ENCODE data around the gene MYL6B.

MYL6B gene

GRCh38 chr12:56121204-56121870 lies 31.1 kb upstream of the MYL6B start:
- in situ Hi-C loops (cut with HindIII; ENCODE audit: low sequenced_read_pairs): no loop called here

GRCh38 chr12:56122637-56123036 lies 29.8 kb upstream of the MYL6B start:
- in situ Hi-C loops (cut with HindIII; ENCODE audit: low sequenced_read_pairs): no loop called here

DNA sequence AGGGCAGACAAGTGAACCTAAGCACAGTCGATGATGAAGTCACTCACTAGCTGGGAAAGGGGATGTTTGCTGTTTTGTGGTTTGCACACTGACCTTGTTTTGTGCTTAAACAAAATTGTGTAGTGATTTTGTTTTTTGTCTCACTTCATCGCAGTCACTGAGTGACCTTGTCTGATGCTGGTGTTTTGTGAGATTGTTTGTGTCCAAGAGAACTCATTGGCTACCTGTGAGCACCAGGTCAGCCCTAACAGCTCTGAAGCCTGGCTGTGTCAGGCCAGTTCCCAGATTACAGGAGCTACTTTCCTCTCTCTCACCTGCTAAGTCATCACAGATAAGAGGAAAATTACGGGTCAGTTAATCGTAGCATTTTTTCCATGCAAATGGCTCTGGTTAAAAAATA lies 28.3 kb upstream of the MYL6B start:
- in situ Hi-C loops (cut with HindIII; ENCODE audit: low sequenced_read_pairs): no loop called here

DNA sequence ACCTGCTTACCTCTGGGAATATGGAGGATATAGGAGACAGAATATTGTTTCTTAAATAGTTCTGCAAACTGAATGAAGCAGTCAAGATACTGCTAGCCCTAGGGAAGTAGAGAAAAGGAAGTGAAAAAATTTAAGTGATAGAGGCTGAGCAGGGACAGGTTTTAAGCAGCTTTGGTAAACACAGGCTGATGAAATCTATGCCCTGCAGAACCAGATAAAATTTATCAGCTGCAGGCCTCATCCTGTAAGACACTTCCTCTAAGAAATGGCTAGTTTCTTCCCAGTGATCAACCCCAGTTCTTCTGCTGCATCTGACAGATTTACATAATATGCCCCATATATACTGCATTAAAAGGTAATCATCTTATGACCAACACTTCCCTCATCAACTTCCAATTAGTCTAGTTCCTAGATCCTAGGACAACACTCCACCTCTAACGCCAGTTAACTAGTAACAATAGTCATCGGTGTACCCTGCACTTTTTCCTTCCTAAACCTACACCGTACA lies 25.6 kb upstream of the MYL6B start:
- in situ Hi-C loops (cut with HindIII; ENCODE audit: low sequenced_read_pairs): no loop called here

- in situ Hi-C loops (cut with HindIII; ENCODE audit: low sequenced_read_pairs): no loop called here
Observed at GRCh38 chr12:56127485-56127887, 24.9 kb upstream of the MYL6B start.

DNA sequence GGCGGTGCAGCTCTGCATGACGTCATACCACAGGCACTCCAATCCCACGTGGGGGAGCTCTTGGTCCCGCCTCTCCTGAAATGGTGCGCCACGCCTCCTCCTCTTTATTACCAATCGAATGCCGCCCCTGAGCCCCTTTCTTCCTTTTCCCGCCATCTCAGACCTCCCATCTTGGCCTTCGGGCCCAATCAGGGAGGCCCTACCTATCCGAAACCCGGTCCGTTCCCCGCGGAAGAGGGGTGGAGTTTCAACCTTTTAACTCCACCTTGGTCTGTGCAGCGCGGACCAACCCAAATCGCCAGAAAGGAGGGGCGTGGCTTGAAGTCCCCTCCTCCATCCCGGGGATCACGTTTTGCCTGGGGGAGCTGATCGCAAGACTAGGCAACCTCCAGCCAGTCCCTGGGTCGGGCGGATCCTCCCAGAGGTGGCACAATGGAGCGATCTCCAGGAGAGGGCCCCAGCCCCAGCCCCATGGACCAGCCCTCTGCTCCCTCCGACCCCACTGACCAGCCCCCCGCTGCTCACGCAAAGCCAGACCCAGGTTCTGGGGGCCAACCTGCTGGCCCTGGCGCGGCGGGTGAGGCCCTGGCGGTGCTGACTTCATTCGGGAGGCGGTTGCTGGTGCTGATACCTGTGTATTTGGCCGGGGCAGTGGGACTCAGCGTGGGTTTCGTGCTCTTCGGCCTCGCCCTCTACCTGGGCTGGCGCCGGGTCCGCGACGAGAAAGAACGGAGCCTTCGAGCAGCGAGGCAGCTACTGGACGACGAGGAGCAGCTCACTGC lies 24.3 kb upstream of the MYL6B start, which contains the start of gene ESYT1:
Gene ESYT1 (plus strand): TSS at position 380 of the 782 bp plus-strand sequence. CDS start 53 bp downstream, at position 433.
- in situ Hi-C loops (cut with HindIII; ENCODE audit: low sequenced_read_pairs): no loop called here

DNA sequence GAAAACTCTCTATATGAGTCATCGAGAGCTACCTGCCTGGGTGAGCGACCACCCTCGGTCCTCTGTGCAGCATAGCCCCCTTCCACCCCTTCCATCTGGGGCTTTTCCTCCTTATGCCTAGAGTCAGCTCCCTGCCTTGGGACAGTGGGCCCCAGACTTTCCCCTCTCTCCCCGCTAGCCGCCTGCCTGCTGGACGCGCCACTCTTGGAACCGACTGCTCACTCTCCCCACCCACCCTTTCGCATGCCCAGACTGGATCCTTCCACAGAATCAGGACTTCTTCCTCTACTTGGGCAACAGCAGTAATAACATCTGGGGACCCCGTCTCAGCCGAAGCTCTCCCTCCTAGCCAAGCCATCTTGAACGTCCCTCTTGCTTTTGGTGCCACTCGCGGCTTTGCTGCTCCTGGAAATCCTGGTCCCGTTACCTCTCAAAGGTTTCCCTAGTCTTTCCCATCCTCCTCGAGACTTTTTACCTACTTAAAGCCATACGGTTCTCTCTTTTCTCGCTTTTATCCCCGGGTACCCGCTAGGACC lies 23.6 kb upstream of the MYL6B start:
- in situ Hi-C loops (cut with HindIII; ENCODE audit: low sequenced_read_pairs): no loop called here

GRCh38 chr12:56129206-56129941 lies 23.0 kb upstream of the MYL6B start:
- in situ Hi-C loops (cut with HindIII; ENCODE audit: low sequenced_read_pairs): no loop called here

- in situ Hi-C loops (cut with HindIII; ENCODE audit: low sequenced_read_pairs): no loop called here
Observed at GRCh38 chr12:56129942-56130495, 22.4 kb upstream of the MYL6B start.

DNA sequence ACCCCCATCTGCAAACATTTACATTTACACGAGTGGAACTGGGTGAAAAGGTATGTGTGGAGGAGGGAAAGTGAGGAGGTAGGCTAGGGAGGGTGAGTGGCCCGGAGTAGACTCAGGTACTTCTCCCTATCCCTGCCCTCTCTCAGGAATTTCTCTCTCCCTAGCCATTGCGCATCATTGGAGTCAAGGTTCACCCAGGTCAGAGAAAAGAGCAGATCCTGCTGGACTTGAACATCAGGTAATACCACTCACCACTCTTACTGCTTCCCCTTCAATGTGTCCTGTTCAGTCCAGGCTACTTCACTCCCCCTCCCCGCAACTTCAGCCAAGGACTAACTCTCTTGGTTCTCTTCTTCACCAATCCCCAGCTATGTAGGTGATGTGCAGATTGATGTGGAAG lies 21.5 kb upstream of the MYL6B start:
- in situ Hi-C loops (cut with HindIII; ENCODE audit: low sequenced_read_pairs): no loop called here

DNA sequence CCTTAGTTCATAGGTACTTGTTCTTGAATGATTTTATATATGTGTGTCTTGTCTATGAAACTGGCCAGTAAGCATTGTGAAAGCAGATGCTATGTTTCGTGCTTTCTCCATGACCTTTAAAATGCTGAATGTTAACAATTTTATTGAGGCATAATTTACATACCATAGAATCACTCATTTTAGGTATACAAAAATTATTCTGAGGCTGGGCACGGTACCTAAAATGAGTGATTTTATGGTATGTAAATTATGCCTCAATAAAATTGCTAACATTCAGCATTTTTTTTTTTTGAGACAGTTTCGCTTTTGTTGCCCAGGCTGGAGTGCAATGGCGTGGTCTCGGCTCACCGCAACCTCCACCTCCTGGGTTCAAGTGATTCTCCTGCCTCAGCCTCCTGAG lies 17.5 kb upstream of the MYL6B start:
- in situ Hi-C loops (cut with HindIII; ENCODE audit: low sequenced_read_pairs): no loop called here

DNA sequence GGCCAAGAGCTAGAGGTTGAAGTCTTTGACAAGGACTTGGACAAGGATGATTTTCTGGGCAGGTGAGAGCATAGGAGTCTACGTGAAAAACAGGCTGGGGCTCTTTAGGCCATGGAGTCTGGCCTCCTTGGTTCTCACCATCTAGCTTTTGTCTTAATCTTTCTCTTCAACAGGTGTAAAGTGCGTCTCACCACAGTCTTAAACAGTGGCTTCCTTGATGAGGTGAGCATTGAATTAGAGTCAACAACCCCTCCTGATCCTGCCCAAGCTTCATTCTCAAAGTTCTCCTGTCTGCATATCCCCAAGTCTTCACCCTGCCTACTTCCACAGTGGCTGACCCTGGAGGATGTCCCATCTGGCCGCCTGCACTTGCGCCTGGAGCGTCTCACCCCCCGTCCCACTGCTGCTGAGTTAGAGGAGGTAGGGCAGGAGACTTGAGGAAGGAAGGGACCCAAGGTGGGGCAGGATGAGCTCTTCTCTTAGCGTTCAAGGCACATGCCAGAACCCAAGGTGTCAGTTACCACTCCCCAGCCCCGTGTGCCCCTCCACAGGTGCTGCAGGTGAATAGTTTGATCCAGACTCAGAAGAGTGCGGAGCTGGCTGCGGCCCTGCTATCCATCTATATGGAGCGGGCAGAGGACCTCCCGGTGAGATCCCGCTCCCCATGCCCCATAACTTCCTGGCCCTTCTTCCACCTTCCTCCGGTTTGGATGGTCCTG lies 14.4 kb upstream of the MYL6B start:
- in situ Hi-C loops (cut with HindIII; ENCODE audit: low sequenced_read_pairs): no loop called here

DNA sequence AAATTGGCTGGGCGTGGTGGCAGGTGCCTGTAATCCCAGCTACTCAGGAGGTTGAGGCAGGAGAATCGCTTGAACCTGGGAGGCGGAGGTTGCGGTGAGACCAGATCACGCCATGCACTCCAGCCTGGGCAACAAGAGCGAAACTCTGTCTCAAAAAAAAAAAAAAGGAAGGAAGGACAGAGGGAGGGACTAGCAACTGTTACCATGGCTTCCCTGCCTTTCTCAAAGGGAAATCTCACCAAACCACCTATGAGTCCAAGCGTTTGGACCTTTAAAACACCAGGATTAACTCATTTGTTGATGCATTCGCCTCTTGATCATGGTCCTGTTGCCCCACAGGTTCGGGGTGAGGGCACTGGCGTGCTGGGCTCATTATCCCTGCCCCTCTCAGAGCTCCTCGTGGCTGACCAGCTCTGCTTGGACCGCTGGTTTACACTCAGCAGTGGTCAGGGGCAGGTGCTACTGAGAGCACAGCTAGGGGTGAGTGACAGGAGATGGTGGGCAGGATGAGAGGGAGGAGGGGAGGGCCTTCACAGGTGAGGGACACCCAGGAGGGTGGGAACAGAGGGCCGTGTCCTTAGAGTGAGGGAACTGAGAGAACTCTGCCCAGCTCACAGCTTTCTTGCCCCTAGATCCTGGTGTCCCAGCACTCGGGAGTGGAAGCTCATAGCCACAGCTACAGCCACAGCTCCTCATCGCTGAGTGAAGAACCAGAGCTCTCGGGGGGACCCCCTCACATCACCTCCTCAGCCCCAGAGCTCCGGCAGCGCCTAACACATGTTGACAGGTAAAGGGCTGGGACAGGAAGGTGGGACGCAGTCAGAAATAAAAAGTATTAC lies 10.2 kb upstream of the MYL6B start:
- in situ Hi-C loops (cut with HindIII; ENCODE audit: low sequenced_read_pairs): no loop called here

DNA sequence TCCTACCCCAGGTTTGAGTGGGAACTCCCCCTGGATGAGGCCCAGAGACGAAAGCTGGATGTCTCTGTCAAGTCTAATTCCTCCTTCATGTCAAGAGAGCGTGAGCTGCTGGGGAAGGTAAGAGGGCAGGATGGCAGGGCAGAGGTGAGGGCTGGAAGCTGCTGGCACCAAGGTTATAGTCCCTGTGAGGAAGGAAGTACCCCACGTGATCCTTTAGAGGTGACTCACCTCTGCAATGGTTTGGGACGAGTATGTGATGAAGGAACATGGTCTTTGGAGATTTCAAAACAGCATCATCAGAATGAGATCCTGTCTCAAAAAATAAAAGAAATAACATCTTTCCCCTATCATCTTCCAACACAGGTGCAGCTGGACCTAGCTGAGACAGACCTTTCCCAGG lies 9.2 kb upstream of the MYL6B start:
- in situ Hi-C loops (cut with HindIII; ENCODE audit: low sequenced_read_pairs): no loop called here

GRCh38 chr12:56143870-56144269 lies 8.5 kb upstream of the MYL6B start:
- in situ Hi-C loops (cut with HindIII; ENCODE audit: low sequenced_read_pairs): no loop called here

DNA sequence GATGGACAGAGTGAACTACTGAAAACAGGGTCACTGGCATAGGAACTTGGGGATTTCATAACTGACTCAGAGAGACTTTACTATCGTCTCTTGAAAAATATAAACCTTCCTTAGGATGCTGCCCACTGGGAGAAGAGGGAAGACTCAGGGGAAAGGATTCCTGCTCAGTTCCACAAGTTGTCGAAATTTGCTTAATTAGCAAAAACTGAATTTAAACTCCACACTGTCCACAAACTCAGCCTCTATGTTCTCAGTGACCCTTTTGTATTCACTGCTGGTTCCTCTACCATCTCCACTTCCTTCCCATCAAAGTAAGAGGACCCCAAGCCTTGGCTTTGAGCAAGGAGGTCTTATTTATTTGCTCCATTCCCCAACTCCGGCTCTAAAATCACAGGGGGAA lies 7.2 kb upstream of the MYL6B start:
- in situ Hi-C loops (cut with HindIII; ENCODE audit: low sequenced_read_pairs): no loop called here

GRCh38 chr12:56146492-56147460 lies 5.6 kb upstream of the MYL6B start:
- in situ Hi-C loops (cut with HindIII; ENCODE audit: low sequenced_read_pairs): no loop called here

- in situ Hi-C loops (cut with HindIII; ENCODE audit: low sequenced_read_pairs): no loop called here
Observed at GRCh38 chr12:56150563-56150962, 1.8 kb upstream of the MYL6B start.

Data from endothelial cell of hepatic sinusoid (primary cell).